ENCODE results near the gene TYMS.

The TYMS gene

GRCh38 chr18:712401-713134 is 55.1 kb downstream of the TYMS start, which contains the start of gene ENOSF1:
TSS of gene ENOSF1 (minus strand) at chr18:712630. CDS start at chr18:712587, 43 bp downstream.
- DNase-seq (ENCODE audit: low read depth): peak; percentile 84

DNA sequence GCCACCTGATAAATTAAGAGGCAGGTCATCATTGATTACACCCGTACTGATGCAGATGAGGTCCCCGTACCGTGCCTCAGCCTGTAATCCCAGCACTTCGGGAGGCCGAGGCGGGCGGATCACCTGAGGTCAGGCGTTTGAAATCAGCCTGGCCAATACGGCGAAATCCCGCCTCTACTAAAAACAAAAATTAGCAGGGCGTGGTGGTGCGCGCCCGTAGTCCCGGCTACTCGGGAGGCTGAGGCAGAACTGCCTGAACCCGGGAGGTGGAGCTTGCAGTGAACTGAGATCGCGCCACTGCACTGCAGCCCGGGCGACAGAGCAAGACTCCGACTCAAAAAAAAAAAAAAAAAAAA is 55.7 kb downstream of the TYMS start:
- DNase-seq (ENCODE audit: low read depth): no peak

DNA sequence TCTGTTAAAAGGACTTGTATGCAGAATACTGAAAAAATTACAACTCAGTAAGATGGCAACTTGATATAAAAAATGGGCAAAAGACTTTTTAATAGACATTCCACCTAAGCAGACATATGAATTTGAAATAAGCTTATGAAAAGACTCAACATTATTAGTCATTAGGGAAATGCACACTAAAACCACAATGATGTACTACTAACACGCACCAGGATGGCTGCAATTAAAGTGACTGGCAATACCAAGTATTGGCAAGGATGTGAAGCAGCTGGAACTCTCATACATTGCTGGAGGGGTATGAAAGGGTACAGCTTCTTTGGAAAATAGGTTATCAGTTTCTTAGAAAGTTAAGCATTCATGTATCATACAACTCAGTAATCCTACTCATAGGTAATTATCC is 58.2 kb downstream of the TYMS start:
- peak; percentile 44 for DNase-seq (ENCODE audit: low read depth)

- DNase-seq (ENCODE audit: low read depth): no peak
Observed at GRCh38 chr18:717003-717402, 59.5 kb downstream of the TYMS start.
